PC-9 (cell line): ENCODE data around the gene AIFM1. TPM values are rescaled to one million over a fixed set of nuclear protein-coding genes. Genes with fewer than 3 reads are reported as not detected.
A peak's percentile ranks its signal among the peaks of the same experiment; 100 is the strongest.

Source experiments
- BruUV-seq: library from RNA; stranded (reverse); fragments of 400-500 nt; replicated peaks from 2 replicates; lab custom pipeline; 2021; lab: Mats Ljungman, UMichigan
- CTCF ChIA-PET: fragments of 300-600 bp; sonication (Branson Sonifier 250); formaldehyde crosslinking; loops from one replicate; lab custom pipeline; 2022; ENCODE audit warnings: antibody characterized with exemption; lab: Charles Lee
- POLR2A ChIA-PET: fragments of 300-600 bp; sonication (Branson Sonifier 250); formaldehyde crosslinking; loops from one replicate; lab custom pipeline; 2022; ENCODE audit warnings: antibody characterized with exemption; ENCODE audit not compliant: unreplicated experiment; lab: Charles Lee
- DNase-seq, 2 experiments: peaks; one replicate each; pipeline versions ENCODE4 v3.0.0 to v3.0.0-alpha.2; 2015 to 2022; ENCODE audit warnings: mixed read lengths in 1 of 2
- H2AFZ ChIP-seq: fragments of 200-600 bp; sonication (generic); 2 replicates; pipeline ENCODE4 v1.8.1; 2017; ENCODE audit warnings: antibody characterized with exemption
- H3F3A ChIP-seq: fragments of 200-600 bp; sonication (generic); 2 replicates; pipeline ENCODE4 v1.8.1; 2017; ENCODE audit warnings: antibody characterized with exemption, mild to moderate bottlenecking, low read depth; ENCODE audit not compliant: insufficient read depth
- H3K27ac ChIP-seq: fragments of 200-600 bp; sonication (generic); 2 replicates; pipeline ENCODE4 v1.6.1; 2016; ENCODE audit warnings: mixed run types
- H3K27me3 ChIP-seq: fragments of 200-600 bp; sonication (generic); 2 replicates; pipeline ENCODE4 v1.6.1; 2016; ENCODE audit warnings: low read depth, mixed run types; ENCODE audit not compliant: insufficient read depth
- H3K36me3 ChIP-seq: fragments of 200-600 bp; sonication (generic); 2 replicates; pipeline ENCODE4 v1.6.1; 2016; ENCODE audit warnings: low read depth, mixed run types
- H3K4me1 ChIP-seq: fragments of 200-600 bp; sonication (generic); replicated peaks from 2 replicates; pipeline ENCODE4 v1.6.1; 2016; ENCODE audit warnings: mixed run types; ENCODE audit not compliant: insufficient read depth
- H3K4me2 ChIP-seq: fragments of 200-600 bp; sonication (generic); 2 replicates; pipeline ENCODE4 v1.6.1; 2017; ENCODE audit warnings: mixed run types
- H3K4me3 ChIP-seq: fragments of 200-600 bp; sonication (generic); 2 replicates; pipeline ENCODE4 v1.6.1; 2016; ENCODE audit warnings: mixed run types
- H3K79me2 ChIP-seq: fragments of 200-600 bp; sonication (generic); 2 replicates; pipeline ENCODE4 v1.6.1; 2017; ENCODE audit warnings: low read depth, mixed run types
- H3K9me2 ChIP-seq: fragments of 200-600 bp; sonication (generic); 2 replicates; pipeline ENCODE4 v1.8.1; 2017; ENCODE audit warnings: mild to moderate bottlenecking; ENCODE audit not compliant: insufficient read depth
- H3K9me3 ChIP-seq: fragments of 200-600 bp; sonication (generic); 2 replicates; pipeline ENCODE4 v1.8.1; 2016; ENCODE audit warnings: low read depth; ENCODE audit not compliant: insufficient read depth
- H4K20me1 ChIP-seq: fragments of 200-600 bp; sonication (generic); 2 replicates; pipeline ENCODE4 v1.8.1; 2017; ENCODE audit not compliant: insufficient read depth
- CTCF ChIP-seq: fragments of 200-600 bp; sonication (generic); conservative IDR thresholded peaks from 2 replicates; pipeline ENCODE4 v1.6.1; 2017; ENCODE audit warnings: mixed run types, antibody characterized with exemption, mild to moderate bottlenecking, moderate library complexity
- EZH2 ChIP-seq: fragments of 200-600 bp; sonication (generic); IDR thresholded peaks from 2 replicates; pipeline ENCODE4 v1.8.0; 2017; ENCODE audit warnings: antibody characterized with exemption, low read depth
- intact Hi-C: fragments of 100-400 bp; cut with micrococcal nuclease; formaldehyde crosslinking; loops from one replicate; pipeline ENCODE4 v1.10.0; 2022; ENCODE audit not compliant: unreplicated experiment
- total RNA-seq: library from RNA; stranded (reverse); gene quantifications from 2 replicates; pipeline ENCODE4 v1.2.3, GENCODE V29; 2021

Gene AIFM1
- total RNA-seq, 1 experiment from 2014 or later, result 83.3 TPM

DNA sequence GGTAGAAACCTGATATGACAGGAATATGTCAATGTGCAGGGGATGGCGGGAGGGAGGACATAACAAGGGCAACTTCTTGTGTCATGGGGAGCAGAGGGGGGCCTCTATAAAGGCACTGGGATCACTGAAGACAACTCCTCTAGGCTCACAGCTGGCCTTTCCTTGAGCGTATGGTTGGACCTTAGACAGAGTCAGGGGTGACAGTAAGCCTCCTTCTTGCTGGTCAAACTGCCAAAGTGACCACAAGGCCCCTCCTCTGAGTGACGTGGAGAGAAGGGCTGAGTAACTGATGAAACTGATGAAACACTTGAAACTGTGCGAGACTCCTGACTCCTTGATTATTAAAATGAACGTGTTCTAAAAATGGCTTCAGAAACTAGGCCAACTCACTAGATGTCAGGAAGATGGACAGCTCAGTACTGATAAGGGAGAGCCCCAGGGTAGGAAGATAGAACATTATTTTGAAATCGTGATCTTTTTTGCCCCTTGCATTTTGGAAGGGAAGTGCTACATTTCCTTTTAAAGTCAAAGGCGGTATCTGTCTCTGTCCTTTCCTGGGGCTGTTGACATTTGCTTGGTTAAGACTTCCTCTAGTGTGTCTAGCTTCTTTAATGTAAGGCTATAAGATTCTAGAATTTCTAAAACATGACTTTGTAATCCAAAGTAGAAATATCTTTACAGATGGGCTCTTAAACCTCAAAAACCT lies 7.7 kb upstream of the AIFM1 start:
- DNase-seq, result peak; percentile 48 to 85
- no peaks in the 10 kb centered on the region for H3K79me2 ChIP-seq
- H3K9me3 ChIP-seq, result no peaks in the 10 kb centered on the region
- H3K4me3 ChIP-seq, result peak overlapping the region; percentile 7; the same call in 1 of the 2 replicates
- POLR2A ChIA-PET, result interaction anchor here (0.6 to 0.8 kb wide), 2 partner anchors 8 to 94 kb away, joined by 3 to 4 read pairs; partner anchors contain the start of gene AIFM1
- peaks cover 28% of the 10 kb centered on the region for H3K4me1 ChIP-seq
- no peaks in the 10 kb centered on the region for H3K27me3 ChIP-seq
- BruUV-seq, result TSS peak; percentile 72
- H2AFZ ChIP-seq, result peak overlapping the region; percentile 67; the same call in 1 of the 2 replicates
- H3K27ac ChIP-seq, result peak overlapping the region; percentile 97
- H3K36me3 ChIP-seq, result no peaks in the 10 kb centered on the region
- H3F3A ChIP-seq, result peaks cover 20% of the 10 kb centered on the region
- no peaks in the 10 kb centered on the region for H3K9me2 ChIP-seq
- CTCF ChIA-PET, result interaction anchor here (0.6 to 0.9 kb wide), 2 partner anchors 19 to 651 kb away, joined by 3 to 4 read pairs; no protein-coding TSS in a partner anchor
- no peaks in the 10 kb centered on the region for H4K20me1 ChIP-seq
- peak overlapping the region; percentile 62 for H3K4me2 ChIP-seq
- intact Hi-C loops, result no loop called here
- TF ChIP-seq CTCF, result no peak
- TF ChIP-seq EZH2, result no peak

DNA sequence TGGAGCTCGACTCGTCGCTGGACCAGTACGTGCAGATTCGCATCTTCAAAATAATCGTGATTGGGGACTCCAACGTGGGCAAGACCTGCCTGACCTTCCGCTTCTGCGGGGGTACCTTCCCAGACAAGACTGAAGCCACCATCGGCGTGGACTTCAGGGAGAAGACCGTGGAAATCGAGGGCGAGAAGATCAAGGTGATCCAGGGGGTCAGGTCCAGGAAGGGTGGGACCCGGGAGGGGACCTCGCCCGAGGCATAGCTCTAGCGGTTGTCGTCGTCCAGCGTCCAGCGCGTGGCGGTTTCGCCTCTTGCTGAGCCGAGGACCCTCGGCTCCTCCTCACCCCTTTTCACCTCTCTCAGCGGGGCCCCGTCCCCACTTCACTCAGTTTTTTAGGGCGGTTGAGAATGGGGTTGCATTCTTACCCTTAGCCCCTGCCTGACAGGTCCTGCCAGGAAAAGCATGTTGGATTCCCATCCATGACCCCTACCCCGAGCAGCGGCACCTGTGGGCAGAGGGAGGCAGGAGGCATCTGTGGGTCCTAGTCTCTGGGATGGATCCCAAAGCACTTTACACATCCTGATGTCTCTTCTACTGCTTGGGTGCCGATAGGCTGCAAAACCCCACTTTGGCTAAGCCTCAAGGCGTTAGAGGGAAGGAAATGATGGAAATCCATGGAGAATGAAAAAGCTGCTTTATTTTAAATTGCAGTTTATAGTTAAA lies 6.6 kb upstream of the AIFM1 start:
- no TSS peak for BruUV-seq
- Histone ChIP-seq H3F3A (peaks cover 20% of the 10 kb centered on the region), H3K79me2 (no peaks in the 10 kb centered on the region), H3K4me2 (peak overlapping the region; percentile 62), H3K4me3 (no peak overlapping the region), H3K27me3 (no peaks in the 10 kb centered on the region), H3K36me3 (no peaks in the 10 kb centered on the region), H4K20me1 (no peaks in the 10 kb centered on the region), H2AFZ (no peak overlapping the region), H3K27ac (peak overlapping the region; percentile 97), H3K4me1 (peaks cover 32% of the 10 kb centered on the region), H3K9me2 (no peaks in the 10 kb centered on the region), H3K9me3 (no peaks in the 10 kb centered on the region)
- CTCF ChIA-PET, result no interaction called here
- DNase-seq, result no peak
- intact Hi-C loops, result no loop called here
- POLR2A ChIA-PET, result no interaction called here
- TF ChIP-seq EZH2 (no peak), CTCF (no peak)

DNA sequence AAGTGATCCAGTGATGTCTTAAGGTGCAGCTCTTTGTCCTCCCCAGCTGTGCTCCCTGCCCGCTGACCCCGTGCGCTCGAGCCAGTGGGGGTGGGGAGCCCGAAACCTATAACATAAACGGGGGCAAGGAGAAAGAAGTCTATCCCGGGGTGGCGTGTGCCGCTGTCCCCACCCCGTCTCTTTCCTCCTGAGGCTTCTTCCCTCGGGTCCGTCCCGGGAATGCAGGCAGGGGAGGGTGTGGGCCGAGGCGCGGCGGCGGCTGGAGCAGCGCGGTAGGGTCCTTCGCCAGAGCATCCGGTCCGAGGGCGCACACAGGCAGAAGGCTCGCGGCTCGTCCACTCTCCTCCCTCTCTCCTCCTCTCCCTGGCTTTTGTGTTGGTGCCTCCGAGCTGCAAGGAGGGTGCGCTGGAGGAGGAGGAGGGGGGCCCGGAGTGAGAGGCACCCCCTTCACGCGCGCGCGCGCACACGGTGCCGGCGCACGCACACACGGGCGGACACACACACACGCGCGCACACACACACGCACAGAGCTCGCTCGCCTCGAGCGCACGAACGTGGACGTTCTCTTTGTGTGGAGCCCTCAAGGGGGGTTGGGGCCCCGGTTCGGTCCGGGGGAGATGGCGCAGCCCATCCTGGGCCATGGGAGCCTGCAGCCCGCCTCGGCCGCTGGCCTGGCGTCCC lies 5.9 kb upstream of the AIFM1 start, which contains the start of gene RAB33A:
Gene RAB33A (plus strand): TSS at position 517 of the 681 bp plus-strand sequence. CDS start 101 bp downstream, at position 618.
- Histone ChIP-seq H3K4me2 (peak within 1 kb of the TSS; percentile 62), H3K79me2 (no peaks in the 10 kb centered on the region), H3K27me3 (no peaks in the 10 kb centered on the region), H3K36me3 (no peaks in the 10 kb centered on the region), H2AFZ (no peak within 1 kb of the TSS), H3K4me1 (peaks cover 39% of the 10 kb centered on the region), H3F3A (peaks cover 20% of the 10 kb centered on the region), H4K20me1 (no peaks in the 10 kb centered on the region), H3K4me3 (no peak within 1 kb of the TSS), H3K27ac (peak within 1 kb of the TSS; percentile 97), H3K9me2 (no peaks in the 10 kb centered on the region), H3K9me3 (no peaks in the 10 kb centered on the region)
- peak in 1 of 2 experiments; percentile 9 for DNase-seq
- no TSS peak for BruUV-seq
- ChIA-PET CTCF (no interaction called here), POLR2A (no interaction called here)
- TF ChIP-seq CTCF (no peak), EZH2 (no peak)
- intact Hi-C loops, result no loop called here
